Measurements from ENCODE around the gene NLRC4.

DNA sequence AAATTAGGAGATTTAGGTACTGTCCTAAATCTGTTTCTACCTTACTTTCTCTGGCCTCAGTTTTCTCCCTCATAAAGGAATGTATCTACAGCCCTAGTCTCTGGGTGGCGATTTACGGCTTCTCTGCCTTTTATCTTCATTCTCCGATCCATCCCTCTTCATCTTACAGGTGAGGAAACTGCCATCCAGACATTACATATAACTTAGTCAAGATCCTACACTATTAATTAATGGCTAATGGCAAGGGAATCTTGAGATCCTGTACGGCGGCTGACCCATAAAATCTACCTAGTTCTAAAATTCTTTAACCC, 12.6 kb upstream of the NLRC4 start:
- TF ChIP-seq, protein P1, sequence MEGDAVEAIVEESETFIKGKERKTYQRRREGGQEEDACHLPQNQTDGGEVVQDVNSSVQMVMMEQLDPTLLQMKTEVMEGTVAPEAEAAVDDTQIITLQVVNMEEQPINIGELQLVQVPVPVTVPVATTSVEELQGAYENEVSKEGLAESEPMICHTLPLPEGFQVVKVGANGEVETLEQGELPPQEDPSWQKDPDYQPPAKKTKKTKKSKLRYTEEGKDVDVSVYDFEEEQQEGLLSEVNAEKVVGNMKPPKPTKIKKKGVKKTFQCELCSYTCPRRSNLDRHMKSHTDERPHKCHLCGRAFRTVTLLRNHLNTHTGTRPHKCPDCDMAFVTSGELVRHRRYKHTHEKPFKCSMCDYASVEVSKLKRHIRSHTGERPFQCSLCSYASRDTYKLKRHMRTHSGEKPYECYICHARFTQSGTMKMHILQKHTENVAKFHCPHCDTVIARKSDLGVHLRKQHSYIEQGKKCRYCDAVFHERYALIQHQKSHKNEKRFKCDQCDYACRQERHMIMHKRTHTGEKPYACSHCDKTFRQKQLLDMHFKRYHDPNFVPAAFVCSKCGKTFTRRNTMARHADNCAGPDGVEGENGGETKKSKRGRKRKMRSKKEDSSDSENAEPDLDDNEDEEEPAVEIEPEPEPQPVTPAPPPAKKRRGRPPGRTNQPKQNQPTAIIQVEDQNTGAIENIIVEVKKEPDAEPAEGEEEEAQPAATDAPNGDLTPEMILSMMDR (IDR thresholded peaks at IDR 0.05) = no peak
- TF ChIP-seq POLR2AphosphoS5 (IDR thresholded peaks at IDR 0.05) = no peak
